Vagina (tissue), 2 donors: ENCODE results near the gene ANAPC7. TPM values are rescaled to one million over a fixed set of nuclear protein-coding genes. Genes with fewer than 3 reads are reported as not detected.
A peak's percentile ranks its signal among the peaks of the same experiment; 100 is the strongest.

Experiments used
- DNase-seq, 2 donors: peaks; one replicate each; pipeline ENCODE4 v3.0.0-alpha.2; 2017; ENCODE audit errors: extremely low spot score in 2 of 2
- H3K27ac ChIP-seq: fragments of 200-600 bp; sonication (generic); one replicate; pipeline ENCODE4 v1.5.1; 2019
- H3K27me3 ChIP-seq: fragments of 200-600 bp; sonication (generic); one replicate; pipeline ENCODE4 v1.5.1; 2019
- H3K36me3 ChIP-seq, 2 donors: fragments of 200-600 bp; sonication (generic); one replicate each; pipeline ENCODE4 v1.5.1; 2017 to 2019
- H3K4me1 ChIP-seq: fragments of 200-600 bp; sonication (generic); one replicate; pipeline ENCODE4 v1.5.1; 2019
- H3K4me3 ChIP-seq, 2 donors: fragments of 200-600 bp; sonication (generic); 1 replicate in 1 of 2; 2 replicates in 1 of 2; pipeline ENCODE4 v1.5.1; 2016 to 2019
- H3K9me3 ChIP-seq: fragments of 200-600 bp; sonication (generic); one replicate; pipeline ENCODE4 v1.5.1; 2019
- CTCF ChIP-seq, 3 experiments: fragments of 450-650 bp in 2 of 3; fragments of 200-600 bp in 1 of 3; sonication (generic) in 1 of 3; IDR thresholded peaks; one replicate each; pipeline ENCODE4 v1.5.1; 2017 to 2019; ENCODE audit warnings: antibody characterized with exemption in 3 of 3, mild to moderate bottlenecking in 2 of 3, moderate library complexity in 2 of 3
- POLR2A ChIP-seq, 2 donors: fragments of 450-650 bp; IDR thresholded peaks; one replicate each; pipeline ENCODE4 v1.6.1; 2017; ENCODE audit warnings: antibody characterized with exemption in 2 of 2, mild to moderate bottlenecking in 2 of 2, moderate library complexity in 2 of 2
- POLR2AphosphoS5 ChIP-seq, 2 donors: sonication (generic); formaldehyde crosslinking; IDR thresholded peaks; one replicate each; pipeline ENCODE4 v1.9.0; 2017; ENCODE audit warnings: antibody characterized with exemption in 2 of 2, mild to moderate bottlenecking in 2 of 2, low read depth in 1 of 2; ENCODE audit not compliant: insufficient read depth in 1 of 2
- intact Hi-C: fragments of 100-400 bp; cut with DNase I; formaldehyde crosslinking; loops from one replicate; pipeline ENCODE4 v1.15.1; 2023
- total RNA-seq: library from RNA; depleted of rRNA; stranded (reverse); fragments of >200 nt; gene quantifications from one replicate; pipeline ENCODE4 v1.2.3, GENCODE V29; 2016

ANAPC7 gene
- total RNA-seq, 1 donor from 2014 or later = 57.9 TPM

- Histone ChIP-seq H3K9me3 (no peaks in the 10 kb centered on the region), H3K4me1 (peaks cover 52% of the 10 kb centered on the region), H3K36me3 (peaks cover 0 to 33% of the 10 kb centered on the region in 2 donors), H3K4me3 (no peak overlapping the region), H3K27me3 (no peaks in the 10 kb centered on the region), H3K27ac (peak overlapping the region; percentile 14)
- peak in 1 of 2 donors; percentile 67 for DNase-seq
- no peak for TF ChIP-seq CTCF (IDR thresholded peaks at IDR 0.05)
- peak in 1 of 2 donors; percentile 61 for TF ChIP-seq POLR2AphosphoS5 (IDR thresholded peaks at IDR 0.05; ENCODE audit: insufficient read depth in 1 of 2, low read depth in 1 of 2)
- intact Hi-C loops = no loop called here
These were observed 30.1 kb downstream of the ANAPC7 start for GRCh38 chr12:110373425-110373824.

- TF ChIP-seq CTCF (IDR thresholded peaks at IDR 0.05) = no peak
- TF ChIP-seq POLR2AphosphoS5 (IDR thresholded peaks at IDR 0.05; ENCODE audit: insufficient read depth in 1 of 2, low read depth in 1 of 2) = no peak
- no peak for TF ChIP-seq POLR2A (IDR thresholded peaks at IDR 0.05)
- H3K4me3 ChIP-seq = no peak overlapping the region
- peak overlapping the region; percentile 14 for H3K27ac ChIP-seq
- no peaks in the 10 kb centered on the region for H3K9me3 ChIP-seq
- H3K27me3 ChIP-seq = no peaks in the 10 kb centered on the region
- peaks cover 0 to 33% of the 10 kb centered on the region in 2 donors for H3K36me3 ChIP-seq
- intact Hi-C loops = no loop called here
- DNase-seq = peak in 1 of 2 donors; percentile 72
- peaks cover 48% of the 10 kb centered on the region for H3K4me1 ChIP-seq
These were observed 30.5 kb downstream of the ANAPC7 start for GRCh38 chr12:110373025-110373424.

- no peak for TF ChIP-seq POLR2A (IDR thresholded peaks at IDR 0.05)
- no peak for TF ChIP-seq POLR2AphosphoS5 (IDR thresholded peaks at IDR 0.05; ENCODE audit: insufficient read depth in 1 of 2, low read depth in 1 of 2)
- TF ChIP-seq CTCF (IDR thresholded peaks at IDR 0.05) = no peak
- Histone ChIP-seq H3K9me3 (no peaks in the 10 kb centered on the region), H3K36me3 (peaks cover 0 to 25% of the 10 kb centered on the region in 2 donors), H3K4me3 (no peak overlapping the region), H3K27me3 (no peaks in the 10 kb centered on the region), H3K27ac (peak overlapping the region; percentile 66), H3K4me1 (peaks cover 55% of the 10 kb centered on the region)
- intact Hi-C loops = no loop called here
- DNase-seq = peak in 1 of 2 donors; percentile 77
These were observed 31.5 kb downstream of the ANAPC7 start for GRCh38 chr12:110372056-110372425.

GRCh38 chr12:110371408-110372055, 32.0 kb downstream of the ANAPC7 start:
- Histone ChIP-seq H3K27me3 (no peaks in the 10 kb centered on the region), H3K9me3 (no peaks in the 10 kb centered on the region), H3K4me1 (peaks cover 55% of the 10 kb centered on the region), H3K27ac (peak overlapping the region; percentile 66), H3K36me3 (peaks cover 0 to 20% of the 10 kb centered on the region in 2 donors), H3K4me3 (no peak overlapping the region)
- intact Hi-C loops = no loop called here
- TF ChIP-seq POLR2A (IDR thresholded peaks at IDR 0.05) = no peak
- TF ChIP-seq POLR2AphosphoS5 (IDR thresholded peaks at IDR 0.05; ENCODE audit: insufficient read depth in 1 of 2, low read depth in 1 of 2) = no peak
- no peak for TF ChIP-seq CTCF (IDR thresholded peaks at IDR 0.05)
- DNase-seq = peak in 1 of 2 donors; percentile 70

- Histone ChIP-seq H3K36me3 (peaks cover 0 to 15% of the 10 kb centered on the region in 2 donors), H3K4me3 (no peak overlapping the region), H3K27ac (peak overlapping the region; percentile 66), H3K27me3 (no peaks in the 10 kb centered on the region), H3K9me3 (no peaks in the 10 kb centered on the region), H3K4me1 (peaks cover 55% of the 10 kb centered on the region)
- TF ChIP-seq POLR2AphosphoS5 (IDR thresholded peaks at IDR 0.05; ENCODE audit: insufficient read depth in 1 of 2, low read depth in 1 of 2) (peak in 1 of 2 donors; percentile 45), CTCF (IDR thresholded peaks at IDR 0.05) (no peak)
- DNase-seq = peak in 1 of 2 donors; percentile 88
- intact Hi-C loops = no loop called here
These were observed 32.7 kb downstream of the ANAPC7 start for GRCh38 chr12:110370732-110371231.
